Body of pancreas (tissue), 4 donors: Measurements from ENCODE around the gene MYL7.

ENCODE experiments used
- POLR2A ChIP-seq, 3 donors: fragments of 450-650 bp; IDR thresholded peaks; one replicate each; pipeline ENCODE4 v1.6.1; 2016; ENCODE audit warnings: antibody characterized with exemption in 3 of 3, mild to moderate bottlenecking in 2 of 3
- TF ChIP-seq, protein P1 (sequence below), 7 experiments: fragments of 450-650 bp in 4 of 7; fragments of 200-600 bp in 3 of 7; sonication (generic) in 3 of 7; IDR thresholded peaks; one replicate each; pipeline ENCODE4 v1.5.1; 2016 to 2019; ENCODE audit warnings: antibody characterized with exemption in 7 of 7

DNA sequence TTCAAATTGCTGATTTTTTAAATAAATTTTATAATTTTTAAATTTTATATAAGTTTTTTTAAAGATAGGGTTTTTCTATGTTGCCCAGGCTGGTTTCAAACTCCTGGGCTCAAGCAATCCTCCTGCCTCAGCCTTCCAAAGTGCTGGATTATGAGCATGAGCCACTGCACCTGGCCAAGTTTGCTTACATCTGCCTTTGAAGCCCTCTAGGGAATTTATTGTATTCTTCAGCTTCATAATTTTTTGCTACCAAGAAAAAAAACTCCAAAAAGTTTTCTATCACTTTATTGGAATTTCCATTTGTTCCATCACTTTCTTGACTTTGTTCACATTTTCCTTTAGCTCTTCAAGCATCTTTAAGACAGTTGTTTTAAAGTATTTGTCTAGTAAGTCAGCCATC lies 14.0 kb downstream of the MYL7 start:
- no peak for TF ChIP-seq POLR2A (IDR thresholded peaks at IDR 0.05)
- TF ChIP-seq, protein P1, sequence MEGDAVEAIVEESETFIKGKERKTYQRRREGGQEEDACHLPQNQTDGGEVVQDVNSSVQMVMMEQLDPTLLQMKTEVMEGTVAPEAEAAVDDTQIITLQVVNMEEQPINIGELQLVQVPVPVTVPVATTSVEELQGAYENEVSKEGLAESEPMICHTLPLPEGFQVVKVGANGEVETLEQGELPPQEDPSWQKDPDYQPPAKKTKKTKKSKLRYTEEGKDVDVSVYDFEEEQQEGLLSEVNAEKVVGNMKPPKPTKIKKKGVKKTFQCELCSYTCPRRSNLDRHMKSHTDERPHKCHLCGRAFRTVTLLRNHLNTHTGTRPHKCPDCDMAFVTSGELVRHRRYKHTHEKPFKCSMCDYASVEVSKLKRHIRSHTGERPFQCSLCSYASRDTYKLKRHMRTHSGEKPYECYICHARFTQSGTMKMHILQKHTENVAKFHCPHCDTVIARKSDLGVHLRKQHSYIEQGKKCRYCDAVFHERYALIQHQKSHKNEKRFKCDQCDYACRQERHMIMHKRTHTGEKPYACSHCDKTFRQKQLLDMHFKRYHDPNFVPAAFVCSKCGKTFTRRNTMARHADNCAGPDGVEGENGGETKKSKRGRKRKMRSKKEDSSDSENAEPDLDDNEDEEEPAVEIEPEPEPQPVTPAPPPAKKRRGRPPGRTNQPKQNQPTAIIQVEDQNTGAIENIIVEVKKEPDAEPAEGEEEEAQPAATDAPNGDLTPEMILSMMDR (IDR thresholded peaks at IDR 0.05) = no peak
